HG03442 (cell line): Measurements from ENCODE around the gene KLHL26.
A peak's percentile ranks its signal among the peaks of the same experiment; 100 is the strongest.
"Not testable (repeated sequence)": the region's sequence is repeated elsewhere in the genome, so short reads cannot be mapped to it uniquely, and the experiment has no call there.

Source experiments
- ATAC-seq: cut with Tn5 transposase; IDR thresholded peaks from one replicate; pipeline ENCODE4 v1.9.1; 2021; ENCODE audit warnings: mild to moderate bottlenecking, moderate library complexity; ENCODE audit not compliant: unreplicated experiment

KLHL26 gene

GRCh38 chr19:18636969-18637629 lies at the start of gene KLHL26:
TSS of gene KLHL26 (plus strand) at chr19:18637028. CDS start at chr19:18637055, 27 bp downstream.
- no peak for ATAC-seq

DNA sequence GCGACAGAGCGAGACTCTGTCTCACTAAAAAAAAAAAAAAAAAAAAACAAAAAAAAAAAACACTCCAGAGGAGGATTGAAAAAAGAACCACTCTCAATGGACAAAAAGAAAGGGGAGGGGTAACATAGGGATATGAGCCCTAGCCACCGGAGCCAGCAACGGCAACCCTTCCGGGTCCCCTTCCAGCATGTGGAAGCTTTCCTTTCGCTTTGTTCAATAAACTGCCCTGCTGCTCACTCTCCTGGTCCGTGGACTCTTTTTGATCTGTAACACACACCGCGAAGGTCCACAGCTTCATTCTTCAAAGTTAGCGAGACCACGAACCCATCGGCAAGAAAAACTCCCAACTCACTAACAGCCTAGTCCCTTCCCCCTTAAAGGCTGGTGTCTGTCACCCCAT lies 49.3 kb upstream of the KLHL26 start:
- ATAC-seq: no peak

- ATAC-seq: no peak
Observed at GRCh38 chr19:18587962-18588610, 48.7 kb upstream of the KLHL26 start.

GRCh38 chr19:18588611-18589379 lies 48.0 kb upstream of the KLHL26 start, which contains the start of gene REX1BD:
TSS of gene REX1BD (plus strand) at chr19:18588798. CDS start at chr19:18588802, 4 bp downstream.
- ATAC-seq: peak; percentile 68

- peak; percentile 20 for ATAC-seq
Observed at GRCh38 chr19:18589380-18590272, 47.2 kb upstream of the KLHL26 start.

DNA sequence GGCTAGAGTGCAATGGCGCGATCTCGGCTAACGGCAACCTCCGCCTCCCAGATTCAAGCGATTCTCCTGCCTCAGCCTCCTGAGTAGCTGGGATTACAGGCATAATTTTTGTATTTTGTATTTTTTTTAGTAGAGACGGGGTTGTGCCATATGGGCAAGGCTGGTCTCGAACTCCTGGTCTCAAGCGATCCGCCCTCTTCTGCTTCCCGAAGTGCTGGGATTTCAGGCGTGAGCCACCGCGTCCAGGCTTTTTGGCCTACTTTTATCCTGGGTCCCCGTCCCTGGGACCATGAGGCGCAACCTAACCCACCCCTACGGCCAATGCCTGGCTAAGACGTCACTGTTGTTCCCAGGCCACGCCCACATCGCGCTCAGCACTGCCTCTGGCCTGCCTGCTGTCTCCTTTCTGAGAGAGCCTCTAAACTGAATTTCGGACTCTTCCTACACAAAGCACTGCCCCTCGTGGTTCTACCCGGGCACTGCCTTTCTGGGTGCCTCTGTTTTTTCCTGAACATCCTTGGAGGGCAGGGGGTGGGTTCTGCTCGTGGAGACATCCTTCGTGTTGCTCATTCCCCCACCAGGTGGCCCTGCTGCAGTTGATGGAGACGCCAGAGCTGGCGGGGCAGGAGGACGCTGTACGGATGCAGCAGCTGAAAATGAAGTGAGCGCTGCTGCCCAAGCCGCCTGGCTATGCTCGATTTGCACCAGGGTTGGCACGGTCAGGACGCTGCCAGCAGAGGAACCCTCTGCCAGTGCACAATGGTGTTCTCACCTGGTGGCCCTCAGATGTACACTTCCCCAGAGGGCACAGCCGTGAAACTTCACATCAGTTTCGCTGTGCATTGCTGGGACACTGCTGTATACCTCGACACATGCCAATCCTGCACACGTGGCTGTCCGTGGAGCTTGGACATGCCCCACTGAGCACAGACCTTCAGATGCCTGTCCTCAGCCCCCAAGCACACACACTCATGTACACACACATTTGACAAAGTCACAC lies 46.3 kb upstream of the KLHL26 start:
- no peak for ATAC-seq

DNA sequence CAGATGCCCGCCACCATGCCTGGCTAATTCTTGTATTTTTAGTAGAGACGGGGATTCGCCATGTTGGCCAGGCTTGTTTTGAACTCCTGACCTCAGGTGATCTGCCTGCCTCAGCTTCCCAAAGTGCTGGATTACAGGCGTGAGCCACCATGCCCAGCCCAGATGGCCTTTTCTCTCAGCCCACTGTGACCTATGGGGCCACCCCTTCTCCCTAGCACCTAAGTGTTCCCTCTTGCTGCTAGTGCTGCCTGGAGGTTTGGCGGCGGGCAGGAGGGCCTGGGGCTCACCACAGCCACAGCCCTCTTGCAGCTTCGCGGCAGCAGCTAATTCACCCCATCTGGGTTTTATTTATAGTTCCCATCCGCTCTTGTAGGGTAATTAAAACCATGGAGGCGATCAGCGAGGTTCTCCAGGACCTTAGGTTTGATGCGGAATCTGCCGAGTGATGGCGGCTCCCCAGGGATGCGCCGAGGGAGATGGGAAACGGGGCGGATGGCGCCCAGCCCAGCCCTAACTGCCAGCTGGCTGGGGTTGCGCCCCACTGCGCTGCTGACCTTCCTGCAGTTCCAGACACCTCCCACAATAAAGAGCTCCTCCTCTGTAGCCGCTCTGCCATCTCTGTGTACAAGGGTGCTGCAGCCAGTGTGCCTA lies 45.0 kb upstream of the KLHL26 start:
- ATAC-seq: no peak

DNA sequence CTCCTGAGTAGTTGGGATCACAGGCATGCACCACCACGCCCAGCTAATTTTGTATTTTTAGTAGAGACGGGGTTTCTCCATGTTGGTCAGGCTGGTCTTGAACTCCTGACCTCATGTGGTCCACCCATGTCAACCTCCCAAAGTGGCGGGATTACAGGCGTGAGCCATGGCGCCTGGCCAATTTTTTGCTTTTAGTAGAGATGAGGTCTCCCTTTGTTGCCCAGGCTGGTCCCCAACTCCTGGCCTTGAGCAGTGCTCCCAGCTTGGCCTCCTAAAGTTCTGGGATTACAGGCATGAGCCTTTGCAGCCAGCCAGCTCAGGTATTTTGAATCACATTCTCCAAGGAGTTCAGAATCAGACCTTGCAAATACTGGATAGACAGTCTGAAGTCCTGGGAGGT lies 44.1 kb upstream of the KLHL26 start:
- ATAC-seq: not testable (repeated sequence)

- ATAC-seq: no peak
Observed at GRCh38 chr19:18593367-18594095, 43.3 kb upstream of the KLHL26 start.

GRCh38 chr19:18594096-18594823 lies 42.6 kb upstream of the KLHL26 start:
- ATAC-seq: peak; percentile 51

- ATAC-seq: no peak
Observed at GRCh38 chr19:18594824-18595373, 41.9 kb upstream of the KLHL26 start.

- ATAC-seq: no peak
Observed at GRCh38 chr19:18595475-18595874, 41.4 kb upstream of the KLHL26 start.

- ATAC-seq: no peak
Observed at GRCh38 chr19:18596752-18597157, 40.1 kb upstream of the KLHL26 start.

DNA sequence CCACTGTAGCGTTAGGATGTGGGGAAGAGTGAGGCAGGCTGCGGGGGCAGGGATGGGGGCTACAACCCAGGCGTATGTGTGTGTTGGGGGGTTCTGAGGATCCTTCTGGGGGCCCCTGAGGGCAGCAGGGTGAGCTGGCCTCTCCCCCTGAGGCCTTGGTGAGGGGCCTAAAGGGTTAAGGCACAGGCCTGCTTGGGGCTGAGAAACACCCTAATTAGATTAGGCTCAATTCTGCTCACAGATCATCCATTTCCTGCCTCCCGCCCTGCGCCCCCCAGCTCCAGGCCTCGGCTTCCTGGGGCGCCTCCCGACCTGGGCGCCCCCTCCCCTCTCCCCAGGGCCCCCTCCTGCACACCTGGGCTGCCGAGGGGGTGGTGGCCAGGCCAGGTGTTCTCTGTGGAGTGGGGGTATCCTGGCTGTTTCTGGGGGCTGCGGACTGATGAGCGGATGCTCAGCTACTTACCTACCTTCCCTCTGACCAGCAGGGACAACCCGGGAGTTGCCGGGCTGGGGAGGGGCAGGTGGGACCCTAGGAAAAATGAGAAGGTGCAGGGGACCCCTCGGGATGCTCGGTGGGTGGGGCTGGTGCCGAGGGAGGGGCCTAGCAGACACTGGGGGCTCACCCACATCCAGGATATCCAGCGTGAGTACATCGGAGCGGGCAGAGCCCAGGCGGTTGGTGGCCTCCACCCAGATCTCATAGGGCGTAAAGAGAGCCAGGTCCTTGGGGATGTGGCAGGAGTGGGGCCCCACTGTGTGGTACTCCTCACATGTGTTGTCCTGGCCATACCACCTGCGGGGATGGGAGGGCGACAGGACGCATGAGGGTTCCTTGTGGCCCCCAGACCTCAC lies 38.8 kb upstream of the KLHL26 start:
- no peak for ATAC-seq

GRCh38 chr19:18599485-18599884 lies 37.3 kb upstream of the KLHL26 start:
- ATAC-seq: no peak

GRCh38 chr19:18600692-18601397 lies 36.0 kb upstream of the KLHL26 start:
- ATAC-seq: not testable (repeated sequence)
